Measurements from ENCODE around the gene SFSWAP.
"Not testable (repeated sequence)": the region's sequence is repeated elsewhere in the genome, so short reads cannot be mapped to it uniquely, and the experiment has no call there.

The SFSWAP gene

DNA sequence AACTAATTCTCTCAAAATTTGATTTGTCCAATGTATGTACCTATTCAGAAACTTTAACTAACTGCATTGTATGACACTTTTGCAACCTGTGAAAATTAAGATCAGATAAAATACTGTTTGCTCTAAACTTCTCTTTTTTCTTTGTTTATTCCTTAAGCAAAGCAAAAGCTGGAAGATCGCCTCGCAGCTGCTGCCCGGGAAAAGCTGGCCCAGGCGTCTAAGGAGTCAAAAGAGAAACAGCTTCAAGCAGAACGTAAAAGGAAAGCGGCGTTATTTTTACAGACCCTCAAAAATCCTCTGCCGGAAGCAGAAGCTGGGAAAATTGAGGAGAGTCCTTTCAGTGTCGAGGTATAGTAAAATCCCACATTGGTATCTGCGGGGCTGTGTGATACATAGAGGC, 55.1 kb downstream of the SFSWAP start:
- DNase-seq, result no peak

DNA sequence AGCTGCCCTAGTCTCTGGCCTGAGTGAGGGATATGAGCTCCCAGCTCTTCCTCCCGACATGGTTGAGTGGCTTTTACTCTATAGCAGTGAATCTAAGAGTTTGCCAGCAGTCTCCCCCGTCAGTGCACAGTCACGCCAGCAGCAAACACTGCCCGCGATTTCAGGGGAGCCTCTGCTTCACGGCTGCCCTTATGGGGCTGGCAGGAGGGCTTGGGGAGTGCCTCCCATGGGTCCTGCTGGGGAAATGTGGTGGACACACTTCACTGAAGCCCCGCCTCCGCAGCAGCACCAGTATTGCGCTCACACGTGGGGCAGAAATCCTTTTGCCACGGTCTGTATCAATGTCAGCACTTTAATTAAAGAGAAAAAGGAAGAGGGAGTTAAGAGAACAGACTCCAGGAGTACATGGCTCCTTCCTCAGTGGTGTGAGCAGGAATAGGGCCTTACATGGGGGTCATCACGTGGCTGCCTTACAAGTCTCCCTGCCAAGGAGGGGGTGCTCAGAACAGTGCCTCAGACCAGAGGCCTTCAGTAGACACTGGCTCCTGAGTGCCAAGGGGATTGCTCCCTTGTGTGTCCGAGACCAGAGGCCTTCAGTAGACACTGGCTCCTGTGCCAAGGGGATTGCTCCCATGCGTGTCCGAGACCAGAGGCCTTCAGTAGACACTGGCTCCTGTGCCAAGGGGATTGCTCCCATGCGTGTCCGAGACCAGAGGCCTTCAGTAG, 55.7 kb downstream of the SFSWAP start:
- DNase-seq, result no peak

GRCh38 chr12:131770120-131770519, 59.2 kb downstream of the SFSWAP start:
- DNase-seq, result no peak

- DNase-seq, result no peak
Observed at GRCh38 chr12:131771965-131772364, 61.1 kb downstream of the SFSWAP start.

- no peak for DNase-seq
Observed at GRCh38 chr12:131773582-131774221, 62.8 kb downstream of the SFSWAP start.

- DNase-seq, result no peak
Observed at GRCh38 chr12:131774576-131775391, 63.9 kb downstream of the SFSWAP start.

DNA sequence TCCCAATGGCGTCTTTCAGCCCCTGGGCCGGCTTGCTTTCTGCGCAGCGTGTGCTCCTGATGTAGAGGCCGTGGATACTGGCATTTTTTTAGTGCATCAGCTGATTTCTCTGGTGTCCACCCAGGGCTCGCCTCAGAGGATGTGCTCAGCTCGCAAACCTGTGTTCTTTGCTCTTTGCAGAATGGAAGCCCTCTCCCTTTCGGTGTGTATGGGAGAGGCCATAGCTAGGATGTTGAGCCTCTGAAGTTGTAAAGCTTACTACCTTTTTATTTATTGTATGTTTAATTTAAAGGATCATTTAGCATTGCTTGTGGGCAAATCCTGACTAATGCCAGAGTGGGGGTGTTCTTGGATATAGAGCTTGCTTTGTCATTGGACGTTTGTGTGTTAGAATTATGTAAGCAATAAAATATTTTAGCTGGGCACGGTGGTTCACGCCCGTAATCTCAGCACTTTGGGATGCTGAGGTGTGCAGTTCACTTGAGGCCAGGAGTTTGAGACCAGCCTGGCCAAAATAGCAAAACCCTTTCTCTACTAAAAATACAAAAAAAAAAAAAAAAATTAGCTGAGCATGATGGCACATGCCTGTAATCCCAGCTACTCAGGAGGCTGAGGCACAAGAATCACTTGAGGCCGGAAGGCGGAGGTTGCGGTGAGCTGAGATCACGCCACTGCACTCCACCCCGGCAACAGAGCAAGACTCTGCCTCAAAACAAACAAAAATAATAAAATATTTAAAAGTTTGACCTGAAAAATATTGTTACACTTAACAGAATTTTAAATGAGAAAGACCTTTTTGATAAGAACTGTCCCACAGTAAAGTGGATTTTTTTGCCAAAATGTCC, 64.7 kb downstream of the SFSWAP start:
- no peak for DNase-seq

DNA sequence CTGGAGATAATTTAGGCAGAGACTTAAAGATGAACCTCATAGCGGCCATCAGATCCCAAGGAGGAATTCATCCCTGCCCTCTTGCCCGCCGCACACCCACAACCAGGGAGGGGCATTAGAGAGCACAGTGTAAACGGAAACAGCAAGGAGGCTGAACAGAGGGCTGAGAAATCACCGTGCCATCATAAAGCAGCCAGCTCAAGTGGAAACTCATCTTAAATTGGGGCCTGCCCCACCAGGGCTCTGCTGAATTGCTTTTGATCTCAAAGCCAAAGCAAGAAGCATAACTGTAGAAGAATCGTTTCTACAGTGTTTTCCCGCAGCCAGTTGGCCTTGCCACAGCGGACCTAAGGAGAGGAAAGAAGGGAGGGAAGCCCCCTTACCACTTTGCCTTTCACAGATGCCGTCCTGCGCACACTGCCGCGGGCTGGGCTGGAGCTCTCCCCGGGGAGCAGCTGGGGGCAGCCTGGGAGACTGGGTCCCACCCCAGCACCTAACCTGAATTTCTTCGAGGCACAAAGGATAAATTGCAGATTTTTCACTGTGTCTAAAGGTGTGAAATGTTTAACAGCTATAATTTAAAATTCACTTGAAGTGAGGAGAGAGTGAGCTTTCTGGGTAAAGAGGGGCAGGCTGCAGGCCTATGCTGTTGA, 65.5 kb downstream of the SFSWAP start:
- DNase-seq, result no peak

- not testable (repeated sequence) for DNase-seq
Observed at GRCh38 chr12:131777269-131777668, 66.4 kb downstream of the SFSWAP start.

- no peak for DNase-seq
Observed at GRCh38 chr12:131779027-131779426, 68.1 kb downstream of the SFSWAP start.

DNA sequence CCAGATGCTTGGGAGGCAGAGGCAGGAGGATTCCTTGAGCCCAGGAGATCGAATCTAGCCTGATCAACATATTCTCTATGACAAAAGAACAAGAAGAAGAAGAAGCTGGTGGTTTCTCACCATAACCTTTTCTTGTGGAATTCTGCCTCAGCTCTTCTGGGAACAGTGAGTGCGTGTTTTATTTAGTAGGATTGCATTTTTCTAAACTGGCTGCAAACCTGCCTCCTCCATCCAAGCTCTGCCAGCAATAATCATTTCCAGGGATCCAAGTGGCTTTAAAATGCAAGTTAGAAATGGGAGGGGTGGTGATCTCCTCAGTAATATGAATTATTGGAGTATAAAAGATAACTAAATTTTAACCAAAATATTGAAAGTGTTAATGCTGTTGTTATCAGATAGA, 71.2 kb downstream of the SFSWAP start:
- DNase-seq, result no peak

- DNase-seq, result no peak
Observed at GRCh38 chr12:131783915-131784541, 73.1 kb downstream of the SFSWAP start.

GRCh38 chr12:131784909-131785762, 74.2 kb downstream of the SFSWAP start:
- no peak for DNase-seq

DNA sequence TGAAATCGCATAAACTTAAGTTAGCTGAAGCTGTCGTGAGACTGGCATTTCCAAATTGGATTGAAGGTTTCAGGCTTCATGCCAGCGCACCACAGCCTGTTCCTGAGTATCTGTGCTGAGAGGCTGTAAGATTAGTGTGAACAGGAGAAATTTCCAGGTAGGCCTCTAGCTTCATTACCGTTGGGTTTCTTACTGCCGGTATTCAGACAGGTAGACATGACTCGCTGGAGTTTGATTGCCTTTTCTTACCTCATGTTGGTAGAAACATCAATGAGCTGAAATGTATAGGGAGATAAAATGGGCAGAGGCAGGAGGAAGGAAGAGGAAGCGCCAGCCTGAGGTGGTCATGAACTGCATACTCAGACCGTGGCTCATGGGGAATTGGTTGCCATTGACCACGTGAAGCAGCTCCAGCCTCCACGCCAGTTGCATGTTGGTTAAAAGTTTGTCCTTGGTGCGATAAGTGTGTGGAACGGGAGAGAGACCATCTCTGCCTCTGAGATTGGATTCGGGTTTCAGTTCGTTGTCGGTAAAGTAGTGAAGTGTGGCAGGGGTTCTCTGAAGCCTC, 75.0 kb downstream of the SFSWAP start:
- no peak for DNase-seq

GRCh38 chr12:131786331-131786730, 75.4 kb downstream of the SFSWAP start:
- DNase-seq, result no peak

GRCh38 chr12:131787143-131787660, 76.3 kb downstream of the SFSWAP start:
- no peak for DNase-seq

DNA sequence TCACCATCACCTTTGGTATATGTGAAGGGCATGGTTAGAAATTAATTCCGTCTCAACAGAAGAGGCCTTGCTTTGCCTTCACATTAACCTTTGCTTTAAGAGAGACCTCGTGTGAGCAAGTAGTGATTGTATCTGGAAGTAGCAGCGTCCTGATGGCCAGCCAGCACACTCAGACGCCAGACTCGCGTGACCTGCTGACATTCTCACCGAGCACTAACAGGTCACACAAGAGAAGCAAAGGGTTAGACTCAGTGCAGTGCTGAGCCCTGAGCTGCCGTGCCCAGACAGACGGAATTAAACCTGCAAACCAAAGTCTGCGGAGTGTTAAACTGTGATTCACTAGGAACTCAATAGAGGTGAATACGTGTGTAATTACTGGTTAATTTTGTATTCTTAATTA, 77.2 kb downstream of the SFSWAP start:
- DNase-seq, result no peak

DNA sequence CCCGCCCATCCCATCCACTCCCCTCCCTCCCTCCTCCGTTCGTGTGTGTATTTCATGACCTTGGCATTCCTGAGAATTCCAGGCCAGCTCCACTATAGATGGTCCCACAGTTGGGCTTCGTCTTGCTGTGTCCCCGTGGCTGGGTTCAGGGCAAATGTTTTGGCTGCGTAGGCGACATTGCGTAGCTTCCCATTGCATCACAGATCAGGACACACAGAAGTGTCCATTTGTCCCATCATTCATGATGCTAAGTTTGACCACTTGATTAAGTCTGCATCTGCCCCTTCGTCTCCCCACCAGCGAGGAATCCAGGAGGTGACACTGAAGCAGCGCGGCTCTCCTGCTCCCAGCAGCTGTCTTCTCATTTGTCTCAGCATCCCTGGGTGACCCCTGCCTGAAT, 78.7 kb downstream of the SFSWAP start:
- no peak for DNase-seq

DNA sequence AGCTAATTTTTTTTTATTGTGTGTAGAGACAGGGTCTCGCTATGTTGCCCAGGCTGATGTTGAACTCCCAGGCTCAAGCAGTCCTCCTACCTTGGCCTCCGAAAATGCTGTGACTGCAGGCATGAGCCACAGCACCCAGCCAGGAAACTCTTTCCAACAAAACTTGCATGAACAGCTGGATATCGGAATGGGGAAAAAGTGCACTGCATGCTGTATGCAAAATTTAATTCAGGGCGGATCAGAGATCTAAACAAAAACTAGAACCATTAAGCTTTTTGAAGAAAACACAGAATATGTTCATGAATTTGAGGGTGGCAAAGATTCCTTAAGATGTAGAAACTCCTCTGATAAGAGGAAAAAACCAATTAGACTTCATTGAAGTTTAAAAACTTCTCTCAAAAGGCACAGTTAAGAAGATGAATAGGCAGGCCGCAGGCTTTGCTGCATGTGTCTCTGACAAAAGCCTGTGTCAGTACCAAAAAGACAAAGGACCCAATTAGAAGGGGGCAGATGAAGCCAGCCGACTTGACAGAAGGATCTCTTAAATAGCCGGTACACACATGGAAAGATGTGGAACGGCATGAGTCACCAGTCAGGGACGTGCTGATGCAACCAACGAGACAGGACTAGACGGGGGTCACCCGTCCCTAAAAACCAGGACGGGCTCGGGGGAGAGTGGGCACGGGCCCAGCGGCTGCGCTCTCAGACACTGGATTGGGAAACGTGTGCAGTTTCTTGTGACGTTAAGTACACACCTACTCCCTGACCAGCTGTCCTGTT, 82.5 kb downstream of the SFSWAP start:
- no peak for DNase-seq

All from NCI-H1105 (cell line).